Measurements from ENCODE around the gene EHMT1.

DNA sequence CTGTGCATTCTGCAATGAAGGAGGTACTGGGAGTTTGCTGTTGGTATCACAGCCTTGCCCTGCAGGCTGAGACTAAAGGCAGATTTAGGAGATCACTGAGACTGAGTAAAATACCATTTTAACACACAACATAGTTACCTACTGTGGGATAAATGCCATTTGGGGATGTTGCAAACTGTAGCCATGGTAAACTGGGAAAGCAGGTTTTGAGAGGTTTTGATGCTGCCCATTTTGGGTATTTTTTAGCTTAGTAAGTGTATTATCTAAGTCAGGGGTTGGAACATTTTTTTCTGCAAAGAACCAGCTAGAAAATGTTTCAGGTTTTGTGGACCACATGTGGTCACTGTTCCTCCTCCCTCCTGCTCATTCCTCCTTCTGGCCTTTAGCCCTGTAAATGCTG is 108.9 kb downstream of the EHMT1 start:
- TF ChIP-seq SUZ12 (IDR thresholded peaks at IDR 0.05) = no peak
- no peak for TF ChIP-seq LEF1 (IDR thresholded peaks at IDR 0.05; ENCODE audit: borderline replicate concordance)
- no peak for TF ChIP-seq ARNT (IDR thresholded peaks at IDR 0.05)
- TF ChIP-seq SP1 (IDR thresholded peaks at IDR 0.05) = no peak
- no peak for TF ChIP-seq L3MBTL2 (conservative IDR thresholded peaks at IDR 0.05)
- TF ChIP-seq FOXK2 (IDR thresholded peaks at IDR 0.05) = no peak
- no peak for TF ChIP-seq BHLHE40 (IDR thresholded peaks at IDR 0.05; ENCODE audit: borderline replicate concordance)
- TF ChIP-seq NFRKB (IDR thresholded peaks at IDR 0.05) = no peak
- TF ChIP-seq FOXM1 (IDR thresholded peaks at IDR 0.05; ENCODE audit: borderline replicate concordance) = no peak
- no peak for TF ChIP-seq FOXA1 (IDR thresholded peaks at IDR 0.05)
- no peak for TF ChIP-seq TARDBP (IDR thresholded peaks at IDR 0.05)
- no peak for TF ChIP-seq CTBP1 (IDR thresholded peaks at IDR 0.05; ENCODE audit: borderline replicate concordance)

Measured in HEK293T (cell line).